ENCODE data around the gene WIPI1.
A peak's percentile ranks its signal among the peaks of the same experiment; 100 is the strongest.

The WIPI1 gene

GRCh38 chr17:68425979-68426378 lies 31.3 kb downstream of the WIPI1 start:
- H3K9ac ChIP-seq (ENCODE audit: low read depth, low read length, poor library complexity) = no peak overlapping the region
- H2BK15ac ChIP-seq (ENCODE audit: low read length) = no peak overlapping the region
- H3K4me1 ChIP-seq (ENCODE audit: control insufficient read depth in 2 of 2, insufficient read depth in 1 of 2, low read depth in 1 of 2, low read length in 2 of 2) = peaks cover 0 to 2% of the 10 kb centered on the region in 2 donors
- no peaks in the 10 kb centered on the region for H3K27me3 ChIP-seq (ENCODE audit: control insufficient read depth in 3 of 3, insufficient read depth in 3 of 3, low read depth in 1 of 3, low read length in 3 of 3)
- no peak overlapping the region for H3K14ac ChIP-seq (ENCODE audit: low read length)
- H3K9me3 ChIP-seq (replicated peaks in 1 of 2; ENCODE audit: control insufficient read depth in 2 of 2, insufficient read depth in 1 of 2, low read depth in 1 of 2, low read length in 2 of 2) = no peaks in the 10 kb centered on the region
- no peak overlapping the region for H2AFZ ChIP-seq (ENCODE audit: low read length)
- no peak overlapping the region for H2BK120ac ChIP-seq (ENCODE audit: low read depth, low read length)
- no peak overlapping the region for H3K18ac ChIP-seq (ENCODE audit: low read length)
- H3K4ac ChIP-seq (ENCODE audit: low read length) = no peak overlapping the region
- H4K8ac ChIP-seq (ENCODE audit: low read depth, low read length) = no peak overlapping the region
- WGBS, 2 donors (ENCODE audit: extremely low coverage in 2 of 2, insufficient read length in 2 of 2, insufficient replicate concordance in 1 of 2) = no CpG with 5 or more reads among the region's 12 CpGs
- H3K23ac ChIP-seq (ENCODE audit: low read depth, low read length, poor library complexity) = no peak overlapping the region
- H2BK5ac ChIP-seq (ENCODE audit: low read length) = no peak overlapping the region
- H3K27ac ChIP-seq (replicated peaks; ENCODE audit: low read length) = no peak overlapping the region
- H3K36me3 ChIP-seq (replicated peaks in 1 of 2; ENCODE audit: control insufficient read depth in 2 of 2, insufficient read depth in 2 of 2, low read length in 2 of 2) = peaks cover 1 to 37% of the 10 kb centered on the region in 2 donors
- no peaks in the 10 kb centered on the region for H3K79me1 ChIP-seq (ENCODE audit: low read depth, low read length)
- no peak overlapping the region for H4K91ac ChIP-seq (ENCODE audit: low read depth, low read length, poor library complexity)
- no peak overlapping the region for H3K4me3 ChIP-seq (ENCODE audit: low read length in 2 of 2)
- no peak overlapping the region for H3K4me2 ChIP-seq (ENCODE audit: insufficient read depth, low read length, poor library complexity, severe bottlenecking)
- H2BK12ac ChIP-seq (ENCODE audit: low read length) = no peak overlapping the region
- no peak overlapping the region for H2AK5ac ChIP-seq (ENCODE audit: low read depth, low read length)
- DNase-seq (ENCODE audit: low spot score) = no peak

GRCh38 chr17:68424861-68425260 lies 32.4 kb downstream of the WIPI1 start:
- Histone ChIP-seq H2AK5ac (ENCODE audit: low read depth, low read length) (no peak overlapping the region), H3K9ac (ENCODE audit: low read depth, low read length, poor library complexity) (no peak overlapping the region), H3K18ac (ENCODE audit: low read length) (no peak overlapping the region), H3K4me3 (ENCODE audit: low read length in 2 of 2) (no peak overlapping the region), H2BK120ac (ENCODE audit: low read depth, low read length) (no peak overlapping the region), H4K91ac (ENCODE audit: low read depth, low read length, poor library complexity) (no peak overlapping the region), H3K4me1 (ENCODE audit: control insufficient read depth in 2 of 2, insufficient read depth in 1 of 2, low read depth in 1 of 2, low read length in 2 of 2) (peaks cover 0 to 2% of the 10 kb centered on the region in 2 donors), H3K4me2 (ENCODE audit: insufficient read depth, low read length, poor library complexity, severe bottlenecking) (no peak overlapping the region), H3K27me3 (ENCODE audit: control insufficient read depth in 3 of 3, insufficient read depth in 3 of 3, low read depth in 1 of 3, low read length in 3 of 3) (no peaks in the 10 kb centered on the region), H3K9me3 (replicated peaks in 1 of 2; ENCODE audit: control insufficient read depth in 2 of 2, insufficient read depth in 1 of 2, low read depth in 1 of 2, low read length in 2 of 2) (no peaks in the 10 kb centered on the region), H3K27ac (replicated peaks; ENCODE audit: low read length) (no peak overlapping the region), H3K23ac (ENCODE audit: low read depth, low read length, poor library complexity) (no peak overlapping the region), H2BK5ac (ENCODE audit: low read length) (no peak overlapping the region), H2BK12ac (ENCODE audit: low read length) (no peak overlapping the region), H2AFZ (ENCODE audit: low read length) (no peak overlapping the region), H2BK15ac (ENCODE audit: low read length) (no peak overlapping the region), H3K14ac (ENCODE audit: low read length) (no peak overlapping the region), H3K36me3 (replicated peaks in 1 of 2; ENCODE audit: control insufficient read depth in 2 of 2, insufficient read depth in 2 of 2, low read length in 2 of 2) (peaks cover 1 to 36% of the 10 kb centered on the region in 2 donors), H4K8ac (ENCODE audit: low read depth, low read length) (no peak overlapping the region), H3K4ac (ENCODE audit: low read length) (no peak overlapping the region), H3K79me1 (ENCODE audit: low read depth, low read length) (no peaks in the 10 kb centered on the region)
- no CpG with 5 or more reads among the region's 6 CpGs for WGBS, 2 donors (ENCODE audit: extremely low coverage in 2 of 2, insufficient read length in 2 of 2, insufficient replicate concordance in 1 of 2)
- DNase-seq (ENCODE audit: low spot score) = no peak

GRCh38 chr17:68424203-68424602 lies 33.1 kb downstream of the WIPI1 start:
- Histone ChIP-seq H3K36me3 (replicated peaks in 1 of 2; ENCODE audit: control insufficient read depth in 2 of 2, insufficient read depth in 2 of 2, low read length in 2 of 2) (peaks cover 1 to 36% of the 10 kb centered on the region in 2 donors), H3K9me3 (replicated peaks in 1 of 2; ENCODE audit: control insufficient read depth in 2 of 2, insufficient read depth in 1 of 2, low read depth in 1 of 2, low read length in 2 of 2) (no peaks in the 10 kb centered on the region), H2BK120ac (ENCODE audit: low read depth, low read length) (no peak overlapping the region), H3K9ac (ENCODE audit: low read depth, low read length, poor library complexity) (no peak overlapping the region), H2BK12ac (ENCODE audit: low read length) (no peak overlapping the region), H3K4me2 (ENCODE audit: insufficient read depth, low read length, poor library complexity, severe bottlenecking) (no peak overlapping the region), H3K14ac (ENCODE audit: low read length) (no peak overlapping the region), H3K79me1 (ENCODE audit: low read depth, low read length) (no peaks in the 10 kb centered on the region), H3K27me3 (ENCODE audit: control insufficient read depth in 3 of 3, insufficient read depth in 3 of 3, low read depth in 1 of 3, low read length in 3 of 3) (no peaks in the 10 kb centered on the region), H3K27ac (replicated peaks; ENCODE audit: low read length) (no peak overlapping the region), H2AFZ (ENCODE audit: low read length) (no peak overlapping the region), H4K91ac (ENCODE audit: low read depth, low read length, poor library complexity) (no peak overlapping the region), H2BK5ac (ENCODE audit: low read length) (no peak overlapping the region), H3K18ac (ENCODE audit: low read length) (peak overlapping the region; percentile 46), H3K4me3 (ENCODE audit: low read length in 2 of 2) (no peak overlapping the region), H2BK15ac (ENCODE audit: low read length) (no peak overlapping the region), H3K23ac (ENCODE audit: low read depth, low read length, poor library complexity) (no peak overlapping the region), H4K8ac (ENCODE audit: low read depth, low read length) (no peak overlapping the region), H3K4me1 (ENCODE audit: control insufficient read depth in 2 of 2, insufficient read depth in 1 of 2, low read depth in 1 of 2, low read length in 2 of 2) (peaks cover 0 to 2% of the 10 kb centered on the region in 2 donors), H3K4ac (ENCODE audit: low read length) (no peak overlapping the region), H2AK5ac (ENCODE audit: low read depth, low read length) (no peak overlapping the region)
- DNase-seq (ENCODE audit: low spot score) = no peak
- no CpG with 5 or more reads among the region's 12 CpGs for WGBS, 2 donors (ENCODE audit: extremely low coverage in 2 of 2, insufficient read length in 2 of 2, insufficient replicate concordance in 1 of 2)

- Histone ChIP-seq H3K36me3 (replicated peaks in 1 of 2; ENCODE audit: control insufficient read depth in 2 of 2, insufficient read depth in 2 of 2, low read length in 2 of 2) (peaks cover 0 to 26% of the 10 kb centered on the region in 2 donors), H3K4me3 (ENCODE audit: low read length in 2 of 2) (peak overlapping the region in 1 of 2 donors; percentile 13), H3K18ac (ENCODE audit: low read length) (peak overlapping the region; percentile 67), H2AFZ (ENCODE audit: low read length) (no peak overlapping the region), H3K4me2 (ENCODE audit: insufficient read depth, low read length, poor library complexity, severe bottlenecking) (no peak overlapping the region), H3K27ac (replicated peaks; ENCODE audit: low read length) (no peak overlapping the region), H2BK12ac (ENCODE audit: low read length) (no peak overlapping the region), H2BK5ac (ENCODE audit: low read length) (no peak overlapping the region), H3K27me3 (ENCODE audit: control insufficient read depth in 3 of 3, insufficient read depth in 3 of 3, low read depth in 1 of 3, low read length in 3 of 3) (no peaks in the 10 kb centered on the region), H3K79me1 (ENCODE audit: low read depth, low read length) (no peaks in the 10 kb centered on the region), H3K9ac (ENCODE audit: low read depth, low read length, poor library complexity) (no peak overlapping the region), H3K14ac (ENCODE audit: low read length) (no peak overlapping the region), H3K4ac (ENCODE audit: low read length) (no peak overlapping the region), H4K91ac (ENCODE audit: low read depth, low read length, poor library complexity) (no peak overlapping the region), H3K9me3 (replicated peaks in 1 of 2; ENCODE audit: control insufficient read depth in 2 of 2, insufficient read depth in 1 of 2, low read depth in 1 of 2, low read length in 2 of 2) (no peaks in the 10 kb centered on the region), H2BK120ac (ENCODE audit: low read depth, low read length) (no peak overlapping the region), H3K4me1 (ENCODE audit: control insufficient read depth in 2 of 2, insufficient read depth in 1 of 2, low read depth in 1 of 2, low read length in 2 of 2) (peaks cover 0 to 2% of the 10 kb centered on the region in 2 donors), H3K23ac (ENCODE audit: low read depth, low read length, poor library complexity) (peak overlapping the region; percentile 62), H2BK15ac (ENCODE audit: low read length) (no peak overlapping the region), H4K8ac (ENCODE audit: low read depth, low read length) (no peak overlapping the region), H2AK5ac (ENCODE audit: low read depth, low read length) (no peak overlapping the region)
- no CpG with 5 or more reads among the region's 3 CpGs for WGBS, 2 donors (ENCODE audit: extremely low coverage in 2 of 2, insufficient read length in 2 of 2, insufficient replicate concordance in 1 of 2)
- DNase-seq (ENCODE audit: low spot score) = no peak
These were observed 34.0 kb downstream of the WIPI1 start for GRCh38 chr17:68423251-68423650.

Measured in neuronal stem cell (in vitro differentiated cells).